Cerebellar cortex (tissue), 1 donor: Measurements from ENCODE around the gene MYRF.
A peak's percentile ranks its signal among the peaks of the same experiment; 100 is the strongest.

Experiments used
- DNase-seq: peaks from one replicate; pipeline ENCODE4 v3.0.0-alpha.2; 2015; ENCODE audit warnings: low spot score

The MYRF gene

GRCh38 chr11:61795459-61795858 lies 43.0 kb downstream of the MYRF start:
- no peak for DNase-seq

GRCh38 chr11:61795876-61796526 lies 43.6 kb downstream of the MYRF start:
- no peak for DNase-seq

GRCh38 chr11:61797263-61797944 lies 45.0 kb downstream of the MYRF start:
- DNase-seq = peak; percentile 93

GRCh38 chr11:61799665-61800284 lies 47.3 kb downstream of the MYRF start:
- DNase-seq = no peak

GRCh38 chr11:61800331-61801281 lies 48.2 kb downstream of the MYRF start:
- no peak for DNase-seq

- no peak for DNase-seq
These were observed 50.2 kb downstream of the MYRF start for GRCh38 chr11:61802605-61803004.

- no peak for DNase-seq
These were observed 51.6 kb downstream of the MYRF start for GRCh38 chr11:61803889-61804647.

- DNase-seq = no peak
These were observed 52.7 kb downstream of the MYRF start for GRCh38 chr11:61805146-61805545.

- no peak for DNase-seq
These were observed 54.3 kb downstream of the MYRF start for GRCh38 chr11:61806785-61807184.

GRCh38 chr11:61810671-61811175 lies 58.3 kb downstream of the MYRF start:
- peak; percentile 46 for DNase-seq

GRCh38 chr11:61811831-61812230 lies 59.4 kb downstream of the MYRF start:
- no peak for DNase-seq

GRCh38 chr11:61812736-61813411 lies 60.4 kb downstream of the MYRF start:
- DNase-seq = no peak

- DNase-seq = peak; percentile 60
These were observed 62.0 kb downstream of the MYRF start for GRCh38 chr11:61814247-61814957.

- peak; percentile 98 for DNase-seq
These were observed 62.7 kb downstream of the MYRF start for GRCh38 chr11:61814958-61815789.

GRCh38 chr11:61815790-61816735 lies 63.6 kb downstream of the MYRF start:
- peak; percentile 80 for DNase-seq

- peak; percentile 87 for DNase-seq
These were observed 64.5 kb downstream of the MYRF start, which contains the start of gene FADS1 for GRCh38 chr11:61816736-61817455. Gene FADS1 (minus strand): TSS chr11:61817003. CDS start chr11:61816929, 74 bp downstream.
